Psoas muscle (tissue), 8 donors: Measurements from ENCODE around the gene ATP9A. TPM values are rescaled to one million over a fixed set of nuclear protein-coding genes. Genes with fewer than 3 reads are reported as not detected.
"Not testable (repeated sequence)": the region's sequence is repeated elsewhere in the genome, so short reads cannot be mapped to it uniquely, and the experiment has no call there.

ENCODE experiments used
- ATAC-seq, 4 donors: fragments of 200-7000 bp; cut with Tn5 transposase; one replicate each; pipeline ENCODE4 v1.9.1; 2020; ENCODE audit warnings: moderate library complexity in 3 of 4, mild to moderate bottlenecking in 2 of 4
- DNase-seq, 2 donors: peaks; one replicate each; pipeline ENCODE4 v3.0.0-alpha.2; 2020
- H3K27ac ChIP-seq: fragments of 200-600 bp; one replicate; pipeline ENCODE4 v1.8.0; 2022
- H3K27me3 ChIP-seq, 3 donors: fragments of 200-600 bp in 1 of 3; one replicate each; pipeline versions ENCODE4 v1.6.1 to v1.8.0; 2013 to 2022; ENCODE audit warnings: low read length in 2 of 3, mild to moderate bottlenecking in 2 of 3, moderate library complexity in 1 of 3; ENCODE audit not compliant: insufficient read depth in 3 of 3
- H3K36me3 ChIP-seq, 2 donors: fragments of 200-600 bp in 1 of 2; one replicate each; pipeline versions ENCODE4 v1.6.1 to v1.8.0; 2013 to 2022; ENCODE audit warnings: low read depth in 1 of 2, mild to moderate bottlenecking in 1 of 2, moderate library complexity in 1 of 2; ENCODE audit not compliant: insufficient read depth in 1 of 2
- H3K4me1 ChIP-seq: fragments of 200-600 bp; one replicate; pipeline ENCODE4 v1.8.0; 2022
- H3K4me3 ChIP-seq: fragments of 200-600 bp; one replicate; pipeline ENCODE4 v1.8.0; 2022; ENCODE audit warnings: mild to moderate bottlenecking
- H3K9me3 ChIP-seq: fragments of 200-600 bp; one replicate; pipeline ENCODE4 v1.8.0; 2022
- CTCF ChIP-seq: fragments of 200-600 bp; IDR thresholded peaks from one replicate; pipeline ENCODE4 v1.8.0; 2022; ENCODE audit warnings: antibody characterized with exemption
- WGBS, 3 donors: extraction: QIAGEN DNeasy Blood & Tissue Kit; methylation state at CpG; one replicate each; pipeline versions ENCODE4 v1.1.6 to v1.1.7; 2013; 5-methylcytosine and 5-hydroxymethylcytosine counted together
- intact Hi-C, 2 donors: fragments of 100-400 bp; cut with DNase I; formaldehyde crosslinking; loops; one replicate each; pipeline versions ENCODE4 v1.11.0 to v1.14.2; 2022
- polyA plus RNA-seq, 3 donors: library from polyadenylated mRNA; stranded (reverse); fragments of 200-250 nt; gene quantifications; one replicate each; pipeline ENCODE4 v1.2.3, GENCODE V29; 2013
- total RNA-seq, 4 donors: library from RNA; stranded (reverse); fragmentation: NEBNext Ultra II Directional in 2 of 4; extraction: Animal tissue kit (Norgen Biotek cat#: 25700) in 2 of 4; gene quantifications; one replicate each; pipeline versions ENCODE4 v1.2.1 to v1.2.4, GENCODE V29; 2021 to 2023
- donor health status: healthy with polysubstance abuse.
- donor health status: DM: no; HTN: no; CAD: no; lungs with moderate emphysema.
- donor health status: Bipolar disorder and iron deficiency.
- donor health status: healthy.
- donor health status: DM: yes; HTN: yes; CAD: no.
- donor health status: DM: no; HTN: no; CAD: no.
- donor health status: DM: no; HTN: no; CAD: no.
- donor health status: DM: yes; HTN: yes; CAD: no.

ATP9A gene
- total and polyA plus RNA-seq, 7 donors: 1.8 to 42.3 (median 17.2) TPM

GRCh38 chr20:51688600-51689244 lies 79.5 kb downstream of the ATP9A start:
- Histone ChIP-seq H3K36me3 (peaks cover 4 to 23% of the 10 kb centered on the region in 2 donors), H3K9me3 (no peaks in the 10 kb centered on the region), H3K27ac (no peak overlapping the region), H3K4me3 (no peak overlapping the region), H3K27me3 (no peaks in the 10 kb centered on the region), H3K4me1 (no peaks in the 10 kb centered on the region)
- ATAC-seq: no peak
- 84 to 89% (median 85%) methylated on average over 19 of the region's 19 CpGs for WGBS, 3 donors
- DNase-seq: no peak
- intact Hi-C loops: no loop called here
- no peak for TF ChIP-seq CTCF

GRCh38 chr20:51687630-51688029 lies 80.6 kb downstream of the ATP9A start:
- Histone ChIP-seq H3K27ac (no peak overlapping the region), H3K4me3 (no peak overlapping the region), H3K27me3 (no peaks in the 10 kb centered on the region), H3K9me3 (no peaks in the 10 kb centered on the region), H3K36me3 (peaks cover 4 to 23% of the 10 kb centered on the region in 2 donors), H3K4me1 (no peaks in the 10 kb centered on the region)
- ATAC-seq (no peak), DNase-seq (no peak)
- 89 to 94% (median 92%) methylated on average over 3 of the region's 3 CpGs for WGBS, 3 donors
- TF ChIP-seq CTCF: no peak
- intact Hi-C loops: no loop called here

- DNase-seq (no peak), ATAC-seq (no peak)
- H3K27ac ChIP-seq: no peak overlapping the region
- no peak overlapping the region for H3K4me3 ChIP-seq
- H3K36me3 ChIP-seq: peaks cover 4 to 23% of the 10 kb centered on the region in 2 donors
- no peaks in the 10 kb centered on the region for H3K27me3 ChIP-seq
- WGBS, 3 donors: 75 to 87% (median 80%) methylated on average over 8 of the region's 8 CpGs
- H3K4me1 ChIP-seq: no peaks in the 10 kb centered on the region
- no peak for TF ChIP-seq CTCF
- H3K9me3 ChIP-seq: no peaks in the 10 kb centered on the region
- intact Hi-C loops: no loop called here
Observed at GRCh38 chr20:51687108-51687507, 81.1 kb downstream of the ATP9A start.

GRCh38 chr20:51685494-51685893 lies 82.7 kb downstream of the ATP9A start:
- H3K9me3 ChIP-seq, H3K27ac ChIP-seq, H3K27me3 ChIP-seq, intact Hi-C loops, H3K4me1 ChIP-seq, ATAC-seq, DNase-seq, H3K4me3 ChIP-seq: not testable (repeated sequence)
- peaks cover 2 to 19% of the 10 kb centered on the region in 2 donors for H3K36me3 ChIP-seq
- WGBS, 3 donors: 67 to 86% (median 80%) methylated on average over 2 of the region's 2 CpGs

- Histone ChIP-seq H3K4me1 (no peaks in the 10 kb centered on the region), H3K9me3 (no peaks in the 10 kb centered on the region), H3K36me3 (peaks cover under 1 to 10% of the 10 kb centered on the region in 2 donors), H3K27me3 (no peaks in the 10 kb centered on the region), H3K4me3 (no peak overlapping the region), H3K27ac (no peak overlapping the region)
- TF ChIP-seq CTCF: no peak
- DNase-seq: no peak
- intact Hi-C loops: no loop called here
- WGBS, 3 donors: 88 to 93% (median 91%) methylated on average over 10 of the region's 10 CpGs
- peak in 1 of 4 donors; percentile 33 for ATAC-seq
Observed at GRCh38 chr20:51680067-51680749, 88.0 kb downstream of the ATP9A start.
